Stimulated activated CD4-positive, alpha-beta T cell treated with anti-CD3 and anti-CD28 coated beads, Interleukin-1b, Interleukin-23, amount 100 ng/mL, for 24 hours (primary cell): Measurements from ENCODE around the gene ABCC2.
"Not testable (repeated sequence)": the region's sequence is repeated elsewhere in the genome, so short reads cannot be mapped to it uniquely, and the experiment has no call there.

Experiments
- DNase-seq, 4 experiments: peaks; one replicate each; pipeline ENCODE4 v3.0.0-alpha.2; 2020; ENCODE audit warnings: low read depth in 4 of 4, low spot score in 1 of 4

The ABCC2 gene

GRCh38 chr10:99807786-99808185, 25.3 kb downstream of the ABCC2 start:
- no peak for DNase-seq

DNA sequence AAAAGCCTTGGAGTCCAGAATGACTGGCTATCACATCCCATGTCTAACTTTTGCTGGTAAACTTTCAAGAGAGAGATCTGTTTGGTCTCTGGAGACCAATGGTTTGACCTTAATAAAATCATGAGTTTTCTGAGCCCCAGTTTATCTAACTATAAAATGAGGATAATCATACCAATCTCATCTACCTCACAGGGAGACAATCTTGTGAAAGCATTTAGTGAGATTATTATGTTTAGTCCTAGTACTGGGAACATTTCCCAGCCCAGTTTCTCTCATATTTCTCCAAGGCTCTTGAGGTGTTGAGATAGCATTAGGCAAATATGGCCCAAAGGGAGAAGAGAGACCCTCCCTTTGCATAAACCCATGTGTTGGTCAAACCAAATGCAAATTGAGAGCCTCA, 25.8 kb downstream of the ABCC2 start:
- no peak for DNase-seq

DNA sequence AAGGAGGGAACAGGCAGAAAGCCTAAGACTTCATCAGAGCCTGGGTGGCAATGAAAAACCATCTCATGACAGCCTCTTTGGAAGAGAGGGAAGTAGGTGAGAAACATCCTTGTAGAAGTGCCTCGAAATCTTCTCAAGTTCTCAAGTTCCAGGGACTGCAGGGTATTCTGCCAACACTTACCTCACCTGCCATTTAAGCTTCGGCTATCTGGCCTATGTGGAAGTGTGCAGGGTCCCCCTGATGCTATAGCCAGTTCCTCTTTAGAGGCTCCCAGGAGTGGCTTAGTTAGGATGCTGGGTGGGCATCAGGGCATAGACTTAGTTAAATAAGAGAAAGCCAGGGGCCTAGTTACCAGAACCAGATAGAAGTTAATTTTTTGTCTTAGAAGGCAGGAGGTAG, 27.0 kb downstream of the ABCC2 start:
- DNase-seq = no peak

DNA sequence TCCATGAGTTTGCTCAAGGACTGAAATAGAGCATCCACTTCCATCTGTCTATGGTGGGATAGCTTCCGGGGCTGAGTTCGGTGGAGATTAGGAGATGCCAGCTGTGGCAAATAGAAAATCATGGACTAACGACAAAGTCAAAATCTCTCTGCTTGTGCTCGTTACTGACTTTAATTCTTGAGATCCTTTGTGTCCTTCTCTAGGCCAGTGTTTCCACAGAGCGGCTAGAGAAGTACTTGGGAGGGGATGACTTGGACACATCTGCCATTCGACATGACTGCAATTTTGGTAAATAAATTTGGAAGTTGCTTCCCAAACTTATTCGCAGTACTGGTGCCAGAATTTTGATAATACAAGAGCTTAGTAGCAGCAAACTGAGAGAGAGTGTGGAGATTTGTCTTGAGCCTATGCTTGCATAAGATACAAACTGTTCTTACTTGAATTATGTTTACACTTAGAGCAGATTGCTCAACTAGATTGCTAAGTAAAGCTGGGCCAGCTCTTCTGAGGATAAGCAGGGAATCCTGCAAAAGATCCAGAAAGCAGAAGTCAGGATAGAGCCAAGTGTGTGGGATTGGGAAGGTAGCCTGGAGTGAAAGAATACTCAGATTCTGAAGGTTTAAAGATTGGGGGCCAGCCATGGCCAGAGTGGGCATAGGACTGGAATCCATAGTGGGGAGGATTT, 27.6 kb downstream of the ABCC2 start:
- DNase-seq = no peak

DNA sequence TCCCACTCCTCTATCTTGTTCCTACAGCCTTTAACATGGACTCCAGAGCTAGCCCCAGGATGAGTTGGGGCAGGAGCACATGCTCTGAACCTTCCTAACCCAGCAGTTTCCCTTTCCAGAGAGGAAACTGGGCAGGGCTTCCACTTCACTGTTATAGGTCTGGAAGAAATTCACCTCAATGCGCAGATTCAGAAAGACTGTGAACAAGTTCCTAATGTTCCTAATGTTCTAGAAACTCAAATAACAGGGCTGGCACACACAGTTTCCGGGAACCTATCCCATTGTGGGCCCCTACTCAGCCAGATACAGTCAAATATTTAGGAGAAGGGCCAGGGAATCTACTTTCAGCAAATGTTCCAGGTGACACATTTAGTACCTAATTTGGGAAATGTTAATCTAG, 29.7 kb downstream of the ABCC2 start:
- no peak for DNase-seq

DNA sequence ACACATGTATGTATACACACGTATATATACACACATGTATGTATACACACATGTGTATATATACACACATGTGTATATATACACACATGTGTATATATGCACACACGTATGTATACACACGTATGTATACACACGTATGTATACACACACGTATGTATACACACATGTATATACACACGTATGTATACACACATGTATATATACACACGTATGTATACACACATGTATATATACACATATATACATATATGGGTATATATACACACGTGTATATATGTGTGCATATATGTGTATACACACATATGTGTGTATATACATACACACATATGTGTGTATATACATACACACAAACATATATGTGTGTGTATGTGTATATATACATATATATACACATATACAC, 31.7 kb downstream of the ABCC2 start:
- no peak for DNase-seq

DNA sequence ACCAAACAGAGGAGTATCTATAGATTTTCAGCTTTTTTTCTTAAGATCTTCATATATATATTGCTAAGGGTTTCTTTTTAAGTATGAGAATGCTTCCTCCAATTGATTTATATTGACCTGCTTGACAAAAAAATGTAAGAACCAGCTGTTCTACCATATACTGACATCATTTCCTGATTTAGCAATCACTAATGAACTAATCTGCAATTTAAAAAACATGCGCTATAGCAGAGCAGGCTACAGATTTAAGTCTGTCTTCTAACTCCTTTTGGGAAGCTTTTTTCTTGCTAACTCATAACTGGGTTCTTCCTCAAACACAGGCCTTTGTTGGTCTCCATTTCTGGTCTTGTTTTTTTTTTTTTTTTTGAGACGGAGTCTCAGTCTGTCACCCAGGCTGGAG, 33.2 kb downstream of the ABCC2 start:
- DNase-seq = no peak

GRCh38 chr10:99827936-99828335, 45.5 kb downstream of the ABCC2 start:
- DNase-seq = no peak

DNA sequence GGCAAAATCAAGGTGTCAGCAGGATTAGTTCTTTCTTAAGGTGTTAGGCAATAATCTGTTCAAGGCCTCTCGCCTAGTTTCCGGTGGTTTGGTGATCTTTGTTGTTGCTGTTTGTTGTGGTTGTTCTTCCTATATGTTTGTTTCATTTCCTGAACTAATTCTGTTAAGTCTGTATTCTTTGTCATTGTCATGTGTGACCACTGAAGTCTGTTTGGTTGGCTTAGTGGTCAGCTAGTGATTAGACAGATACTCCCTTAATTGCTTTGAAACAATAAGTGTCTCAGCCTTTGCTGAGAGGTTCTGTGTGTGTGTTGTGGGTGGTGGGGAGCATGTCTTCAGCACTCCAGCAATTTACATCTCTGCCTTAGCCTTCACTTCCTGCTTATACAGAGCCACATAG, 46.0 kb downstream of the ABCC2 start:
- DNase-seq = no peak

GRCh38 chr10:99832439-99832838, 50.0 kb downstream of the ABCC2 start:
- no peak for DNase-seq

DNA sequence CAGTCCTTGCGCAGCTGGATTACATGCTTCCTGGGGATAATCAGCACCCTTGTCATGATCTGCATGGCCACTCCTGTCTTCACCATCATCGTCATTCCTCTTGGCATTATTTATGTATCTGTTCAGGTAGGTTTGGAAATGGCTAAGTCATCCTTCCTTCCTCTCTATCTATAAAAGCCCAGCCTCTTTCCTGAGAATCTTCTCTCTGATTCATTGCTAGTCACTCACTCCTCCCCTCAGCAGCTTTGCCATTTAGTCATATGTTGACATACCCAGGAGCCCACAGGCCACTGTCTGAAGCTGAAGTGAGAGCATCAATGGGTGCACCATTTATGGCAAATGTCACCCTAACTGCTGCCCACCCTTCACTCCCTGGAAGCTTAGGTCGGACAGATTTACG, 52.0 kb downstream of the ABCC2 start:
- no peak for DNase-seq

DNA sequence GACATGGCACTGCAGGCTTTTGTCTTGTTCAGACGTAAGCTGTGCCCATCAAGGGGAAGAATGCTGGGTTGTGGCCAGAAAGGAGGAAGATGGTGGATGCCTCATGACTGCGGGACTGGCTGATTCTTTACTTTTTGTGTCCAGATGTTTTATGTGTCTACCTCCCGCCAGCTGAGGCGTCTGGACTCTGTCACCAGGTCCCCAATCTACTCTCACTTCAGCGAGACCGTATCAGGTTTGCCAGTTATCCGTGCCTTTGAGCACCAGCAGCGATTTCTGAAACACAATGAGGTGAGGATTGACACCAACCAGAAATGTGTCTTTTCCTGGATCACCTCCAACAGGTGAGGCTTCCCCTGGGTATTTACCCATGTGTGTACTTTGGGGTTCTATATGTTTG, 53.5 kb downstream of the ABCC2 start:
- DNase-seq = no peak

- DNase-seq = no peak
These were observed 54.3 kb downstream of the ABCC2 start for GRCh38 chr10:99836711-99837110.

GRCh38 chr10:99840859-99841258, 58.4 kb downstream of the ABCC2 start:
- not testable (repeated sequence) for DNase-seq

- no peak for DNase-seq
These were observed 59.3 kb downstream of the ABCC2 start for GRCh38 chr10:99841746-99842145.

DNA sequence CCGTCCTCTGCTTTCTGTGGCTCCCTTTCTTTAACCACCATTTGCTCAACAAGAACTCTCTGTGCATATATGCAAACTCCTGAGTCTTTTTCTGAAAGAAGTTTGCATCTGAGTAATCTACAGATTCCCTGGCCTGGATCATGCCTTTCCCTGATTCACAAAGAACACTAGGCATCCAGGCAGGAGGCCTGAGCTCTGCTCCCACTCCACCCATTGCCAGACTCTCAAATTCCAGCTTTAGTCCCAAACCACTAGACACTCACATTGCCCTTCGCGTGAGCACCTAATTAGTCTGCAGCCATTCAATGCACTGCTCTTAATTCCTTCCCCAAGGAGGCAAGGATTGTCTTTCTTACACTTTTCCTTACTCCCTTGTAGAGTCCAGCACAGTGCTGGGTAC, 60.9 kb downstream of the ABCC2 start:
- DNase-seq = no peak

DNA sequence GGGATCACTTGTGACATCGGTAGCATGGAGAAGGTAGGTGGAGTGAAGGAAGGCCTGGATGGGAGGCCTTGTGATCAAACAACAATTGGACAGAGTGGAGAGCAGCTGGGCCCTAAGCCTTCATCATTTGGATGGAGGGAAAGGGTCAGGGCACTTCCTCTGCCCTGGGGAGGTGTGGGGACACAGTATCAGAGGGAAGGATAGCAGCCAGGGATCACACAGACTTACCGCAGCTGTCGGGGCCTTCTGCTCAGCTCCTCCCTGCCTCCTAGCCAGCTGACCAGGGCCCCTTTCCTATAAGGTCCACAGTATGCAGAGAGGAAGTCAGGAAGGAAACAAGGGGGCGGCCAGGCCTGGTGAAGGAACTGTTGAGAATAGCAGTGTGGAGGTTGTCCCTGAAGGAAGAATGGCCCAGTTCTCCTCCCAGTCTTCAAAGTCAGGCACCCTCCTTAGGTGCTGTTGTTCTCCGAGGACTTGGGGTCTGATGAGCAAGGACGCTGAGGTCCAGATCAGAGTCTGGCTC, 62.1 kb downstream of the ABCC2 start:
- DNase-seq = no peak

- peak; percentile 40 to 54 (median 48) for DNase-seq
These were observed 63.5 kb downstream of the ABCC2 start for GRCh38 chr10:99845837-99846382.

GRCh38 chr10:99849057-99849456, 66.6 kb downstream of the ABCC2 start:
- DNase-seq = no peak

GRCh38 chr10:99849536-99849935, 67.1 kb downstream of the ABCC2 start:
- DNase-seq = no peak

DNA sequence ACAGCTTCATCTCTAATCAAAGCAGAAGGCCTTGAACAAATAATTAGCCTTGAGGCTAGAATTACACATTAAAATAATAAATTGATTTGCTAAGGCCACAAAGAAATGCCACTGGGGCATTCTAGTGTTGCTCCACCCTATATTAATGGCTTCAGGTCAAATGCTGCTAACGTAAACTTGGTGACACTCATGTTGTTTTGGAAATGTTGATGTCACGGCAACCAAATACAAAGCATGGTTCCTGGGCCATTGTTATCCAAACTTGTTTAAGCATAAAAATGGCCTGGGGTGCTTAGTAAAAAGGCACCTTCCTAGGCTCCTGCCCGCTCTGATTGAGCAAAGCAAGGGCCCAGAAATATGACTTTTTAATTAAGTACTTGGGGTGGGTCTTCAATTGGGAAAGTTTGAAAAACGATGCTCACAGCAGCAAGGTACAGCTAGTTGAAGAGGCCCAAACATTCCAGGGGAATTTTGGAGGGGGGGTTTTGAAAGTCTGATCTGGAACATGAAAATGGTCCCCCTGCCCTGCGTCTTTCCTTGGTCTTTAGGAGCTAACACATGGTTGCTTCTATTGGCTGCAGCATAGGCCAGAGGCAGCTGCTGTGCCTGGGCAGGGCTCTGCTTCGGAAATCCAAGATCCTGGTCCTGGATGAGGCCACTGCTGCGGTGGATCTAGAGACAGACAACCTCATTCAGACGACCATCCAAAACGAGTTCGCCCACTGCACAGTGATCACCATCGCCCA, 67.8 kb downstream of the ABCC2 start:
- DNase-seq = no peak

- no peak for DNase-seq
These were observed 68.4 kb downstream of the ABCC2 start for GRCh38 chr10:99850767-99851340.
